Gastroesophageal sphincter (tissue), 3 donors: ENCODE results near the gene RCBTB2.

Experiments used
- POLR2A ChIP-seq, 2 donors: fragments of 450-650 bp; IDR thresholded peaks; one replicate each; pipeline ENCODE4 v1.6.1; 2017; ENCODE audit warnings: antibody characterized with exemption in 2 of 2, mild to moderate bottlenecking in 2 of 2, moderate library complexity in 1 of 2
- TF ChIP-seq, protein P1 (sequence below), 4 experiments: fragments of 200-600 bp in 2 of 4; fragments of 450-650 bp in 2 of 4; sonication (generic) in 1 of 4; IDR thresholded peaks; one replicate each; pipeline ENCODE4 v1.5.1; 2017 to 2019; ENCODE audit warnings: antibody characterized with exemption in 4 of 4, mild to moderate bottlenecking in 2 of 4, moderate library complexity in 2 of 4

DNA sequence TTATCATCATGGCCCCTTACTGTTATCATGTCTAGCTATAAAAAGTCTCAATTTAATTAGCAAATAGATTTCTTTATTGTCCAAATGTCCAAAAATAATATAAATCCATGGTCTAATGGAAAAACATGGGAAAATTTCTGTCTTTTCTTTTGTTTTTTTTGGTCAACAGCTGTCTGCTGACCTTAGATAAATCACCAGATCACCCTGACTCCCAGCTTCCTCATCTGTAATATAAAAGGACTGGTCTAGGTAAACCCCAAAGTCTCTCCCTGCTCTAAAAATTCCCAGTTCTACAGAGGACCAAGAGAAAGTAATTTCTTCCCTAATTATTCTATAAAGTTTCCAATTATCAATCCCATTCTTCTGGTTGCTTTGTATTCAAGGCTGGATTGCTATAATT lies 30.7 kb upstream of the RCBTB2 start:
- TF ChIP-seq, protein P1, sequence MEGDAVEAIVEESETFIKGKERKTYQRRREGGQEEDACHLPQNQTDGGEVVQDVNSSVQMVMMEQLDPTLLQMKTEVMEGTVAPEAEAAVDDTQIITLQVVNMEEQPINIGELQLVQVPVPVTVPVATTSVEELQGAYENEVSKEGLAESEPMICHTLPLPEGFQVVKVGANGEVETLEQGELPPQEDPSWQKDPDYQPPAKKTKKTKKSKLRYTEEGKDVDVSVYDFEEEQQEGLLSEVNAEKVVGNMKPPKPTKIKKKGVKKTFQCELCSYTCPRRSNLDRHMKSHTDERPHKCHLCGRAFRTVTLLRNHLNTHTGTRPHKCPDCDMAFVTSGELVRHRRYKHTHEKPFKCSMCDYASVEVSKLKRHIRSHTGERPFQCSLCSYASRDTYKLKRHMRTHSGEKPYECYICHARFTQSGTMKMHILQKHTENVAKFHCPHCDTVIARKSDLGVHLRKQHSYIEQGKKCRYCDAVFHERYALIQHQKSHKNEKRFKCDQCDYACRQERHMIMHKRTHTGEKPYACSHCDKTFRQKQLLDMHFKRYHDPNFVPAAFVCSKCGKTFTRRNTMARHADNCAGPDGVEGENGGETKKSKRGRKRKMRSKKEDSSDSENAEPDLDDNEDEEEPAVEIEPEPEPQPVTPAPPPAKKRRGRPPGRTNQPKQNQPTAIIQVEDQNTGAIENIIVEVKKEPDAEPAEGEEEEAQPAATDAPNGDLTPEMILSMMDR (IDR thresholded peaks at IDR 0.05), result no peak
- no peak for TF ChIP-seq POLR2A (IDR thresholded peaks at IDR 0.05)
